K562 (cell line): ENCODE data around the gene ALDH16A1. TPM values are rescaled to one million over a fixed set of nuclear protein-coding genes. Genes with fewer than 3 reads are reported as not detected.

Experiments used
- ATAC-seq: fragments of 200-7000 bp; cut with Tn5 transposase; 3 replicates; pipeline ENCODE4 v1.9.1; 2020; ENCODE audit warnings: moderate library complexity
- BruUV-seq: library from RNA; stranded (reverse); fragments of 400-500 nt; replicated peaks from 2 replicates; lab custom pipeline; 2021; lab: Mats Ljungman, UMichigan
- CTCF ChIA-PET: fragments of 300-600 bp; formaldehyde crosslinking; extraction: SDS; loops from one replicate; lab custom pipeline; 2021; ENCODE audit warnings: low intra/inter-chr PET ratio; lab: Yijun Ruan, JAX
- POLR2A ChIA-PET: fragments of 300-600, 350-650 bp; sonication (Branson Sonifier 250); formaldehyde crosslinking; extraction: SDS; loops from one replicate; lab custom pipeline; 2021; ENCODE audit warnings: antibody characterized with exemption, inconsistent platforms; lab: Yijun Ruan, JAX
- DNase-seq, 4 experiments: peaks; one replicate each; pipeline versions ENCODE4 v3.0.0 to v3.0.0-alpha.2; 2011 to 2018; ENCODE audit warnings: low spot score in 3 of 4, mixed read lengths in 3 of 4; ENCODE audit errors: extremely low read depth in 1 of 4
- FAIRE-seq: peaks from 2 replicates; lab custom pipeline; 2011; peaks lifted over from hg19 to GRCh38; lab: Jason Lieb, UNC
- H2AFZ ChIP-seq: 2 replicates; pipeline ENCODE4 v1.6.0; 2011; ENCODE audit warnings: low read depth, low read length, control low read depth, inconsistent platforms
- H3K27ac ChIP-seq: fragments of 200-600 bp; 3 replicates; pipeline ENCODE4 v1.8.0; 2011; ENCODE audit warnings: low read depth, mild to moderate bottlenecking, control low read depth, inconsistent platforms, low read length, moderate library complexity, mixed read lengths; ENCODE audit errors: extremely low read depth
- H3K27me3 ChIP-seq, 2 experiments: fragments of 300-600 bp in 1 of 2; 2 replicates in 1 of 2; 3 replicates in 1 of 2; pipeline versions ENCODE4 v1.6.0 to v1.8.0; 2011; ENCODE audit warnings: inconsistent platforms in 2 of 2, low read length in 2 of 2, mild to moderate bottlenecking in 1 of 2, mixed read lengths in 1 of 2, moderate library complexity in 1 of 2; ENCODE audit not compliant: control insufficient read depth in 2 of 2, insufficient read depth in 2 of 2
- H3K36me3 ChIP-seq: fragments of 300-600 bp; 3 replicates; pipeline ENCODE4 v1.8.0; 2011; ENCODE audit warnings: mild to moderate bottlenecking, low read length, inconsistent platforms; ENCODE audit not compliant: control insufficient read depth, insufficient read depth
- H3K4me1 ChIP-seq, 2 experiments: fragments of 200-600 bp in 1 of 2; replicated peaks in 1 of 2; 2 replicates in 1 of 2; 3 replicates in 1 of 2; pipeline versions ENCODE4 v1.5.1 to v1.8.0; 2011; ENCODE audit warnings: inconsistent platforms in 2 of 2, low read length in 2 of 2, mild to moderate bottlenecking in 1 of 2, mixed read lengths in 1 of 2, moderate library complexity in 1 of 2; ENCODE audit not compliant: control insufficient read depth in 2 of 2, insufficient read depth in 2 of 2
- H3K4me2 ChIP-seq: 2 replicates; pipeline ENCODE4 v1.6.1; 2011; ENCODE audit warnings: low read length, control low read depth, inconsistent platforms, mixed read lengths; ENCODE audit not compliant: insufficient read depth
- H3K4me3 ChIP-seq: fragments of 200-600 bp; sonication (generic), shearing (Covaris generic); 2 replicates; pipeline ENCODE4 v1.5.1; 2016; ENCODE audit warnings: control low read depth, inconsistent platforms
- H3K79me2 ChIP-seq: fragments of 200-600 bp; 3 replicates; pipeline ENCODE4 v1.8.0; 2011; ENCODE audit warnings: low read length, inconsistent platforms; ENCODE audit not compliant: control insufficient read depth, insufficient read depth
- H3K9ac ChIP-seq, 2 experiments: 2 replicates each; pipeline versions ENCODE4 v1.6.0 to v1.6.1; 2011; ENCODE audit warnings: low read depth in 2 of 2, low read length in 2 of 2, control low read depth in 1 of 2, inconsistent platforms in 1 of 2, mild to moderate bottlenecking in 1 of 2, mixed read lengths in 1 of 2; ENCODE audit not compliant: insufficient read depth in 1 of 2
- H3K9me1 ChIP-seq: one replicate; pipeline ENCODE4 v1.6.0; 2011; ENCODE audit warnings: inconsistent platforms, mild to moderate bottlenecking, low read length, moderate library complexity; ENCODE audit not compliant: control insufficient read depth, insufficient read depth
- H3K9me3 ChIP-seq: replicated peaks from 2 replicates; pipeline ENCODE4 v1.5.1; 2011; ENCODE audit warnings: low read depth, low read length, inconsistent platforms; ENCODE audit not compliant: control insufficient read depth, insufficient read depth
- H4K20me1 ChIP-seq: replicated peaks from 2 replicates; pipeline ENCODE4 v1.6.1; 2011; ENCODE audit warnings: low read length, inconsistent platforms, mixed read lengths; ENCODE audit not compliant: control insufficient read depth, insufficient read depth
- CHD4 ChIP-seq: fragments of 200-600 bp; sonication (generic); IDR thresholded peaks from 3 replicates; pipeline ENCODE4 v1.6.1; 2012; ENCODE audit warnings: low read depth, mild to moderate bottlenecking, mixed read lengths, low read length, inconsistent platforms; ENCODE audit not compliant: insufficient read depth, insufficient replicate concordance, poor library complexity, severe bottlenecking
- CREBBP ChIP-seq: IDR thresholded peaks from one replicate; pipeline ENCODE4 v1.6.1; 2012; ENCODE audit warnings: low read depth, mild to moderate bottlenecking, control low read depth, inconsistent platforms, low read length
- EP400 ChIP-seq: fragments of 450-650 bp; IDR thresholded peaks from 2 replicates; pipeline ENCODE4 v1.6.1; 2017; ENCODE audit warnings: antibody characterized with exemption, mild to moderate bottlenecking, moderate library complexity
- ETV1 ChIP-seq: fragments of 450-650 bp; conservative IDR thresholded peaks from 2 replicates; pipeline ENCODE4 v1.6.1; 2016; ENCODE audit warnings: missing genetic modification characterization, control low read depth, low read depth, missing compliant biosample characterization
- EWSR1 ChIP-seq: fragments of 450-650 bp; IDR thresholded peaks from 2 replicates; pipeline ENCODE4 v1.6.1; 2018; ENCODE audit warnings: borderline replicate concordance, mild to moderate bottlenecking, low read depth, moderate library complexity; ENCODE audit not compliant: partially characterized antibody
- HLTF ChIP-seq: fragments of 450-650 bp; IDR thresholded peaks from 2 replicates; pipeline ENCODE4 v1.6.1; 2016
- HMGXB4 ChIP-seq: sonication (generic); formaldehyde crosslinking; IDR thresholded peaks from 2 replicates; pipeline ENCODE4 v1.8.1; 2023; ENCODE audit warnings: mild to moderate bottlenecking, missing genetic modification reagents
- NFYB ChIP-seq: IDR thresholded peaks from 2 replicates; pipeline ENCODE4 v1.6.1; 2011; ENCODE audit warnings: mild to moderate bottlenecking, moderate library complexity; ENCODE audit not compliant: insufficient read length; ENCODE audit errors: extremely low read depth
- NR2F6 ChIP-seq: fragments of 450-650 bp; formaldehyde crosslinking; IDR thresholded peaks from 2 replicates; pipeline ENCODE4 v1.4.0; 2020; ENCODE audit warnings: mild to moderate bottlenecking
- NRF1 ChIP-seq, 2 experiments: fragments of 450-650 bp; IDR thresholded peaks in 1 of 2; conservative IDR thresholded peaks in 1 of 2; 2 replicates each; pipeline ENCODE4 v1.6.1; 2014; ENCODE audit warnings: mild to moderate bottlenecking in 2 of 2
- RBFOX2 ChIP-seq: fragments of 200-400 bp; formaldehyde crosslinking; IDR thresholded peaks from 2 replicates; pipeline ENCODE4 v1.6.1; 2017; ENCODE audit warnings: low read depth, mild to moderate bottlenecking, low read length, moderate library complexity
- RBM39 ChIP-seq: fragments of 200-400 bp; formaldehyde crosslinking; optimal IDR thresholded peaks from 2 replicates; pipeline ENCODE3; 2018; ENCODE audit warnings: low read depth, low read length
- SMAD1 ChIP-seq: fragments of 150-350 bp; IDR thresholded peaks from 2 replicates; pipeline ENCODE4 v1.6.1; 2014; ENCODE audit warnings: low read length, low read depth; ENCODE audit not compliant: partially characterized antibody
- SP1 ChIP-seq: sonication (generic); formaldehyde crosslinking; IDR thresholded peaks from 2 replicates; pipeline ENCODE4 v1.8.1; 2022; ENCODE audit warnings: mild to moderate bottlenecking, missing genetic modification reagents
- STAT5B ChIP-seq: fragments of 250-450 bp; sonication (Bioruptor Pico); IDR thresholded peaks from 2 replicates; pipeline ENCODE4 v1.8.0; 2021; ENCODE audit warnings: mild to moderate bottlenecking, inconsistent platforms
- ZBED1 ChIP-seq: IDR thresholded peaks from 2 replicates; pipeline ENCODE4 v1.6.1; 2014
- ZBTB7A ChIP-seq: IDR thresholded peaks from 2 replicates; pipeline ENCODE4 v1.6.1; 2011; ENCODE audit warnings: low read depth, mild to moderate bottlenecking, low read length, moderate library complexity, borderline replicate concordance; ENCODE audit not compliant: control insufficient read depth
- ZNF263 ChIP-seq: sonication (generic); formaldehyde crosslinking; IDR thresholded peaks from 2 replicates; pipeline ENCODE4 v1.8.0; 2022; ENCODE audit warnings: mild to moderate bottlenecking, missing genetic modification reagents, borderline replicate concordance
- ZNF507 ChIP-seq: conservative IDR thresholded peaks from 2 replicates; pipeline ENCODE4 v1.6.1; 2017; ENCODE audit warnings: missing genetic modification characterization, missing compliant biosample characterization
- ZNF830 ChIP-seq: fragments of 250-450 bp; sonication (Bioruptor Pico); IDR thresholded peaks from 2 replicates; pipeline ENCODE4 v1.5.0; 2021; ENCODE audit warnings: mild to moderate bottlenecking
- WGBS: fragments of 100-300 bp; shearing (Covaris generic); methylation state at CpG from one replicate; pipeline ENCODE4 v1.1.6; 2016; ENCODE audit warnings: low coverage, mixed read lengths; ENCODE audit not compliant: insufficient coverage; ENCODE audit errors: missing lambda C conversion rate; 5-methylcytosine and 5-hydroxymethylcytosine counted together
- in situ Hi-C: fragments of 300-500 bp; cut with MboI; formaldehyde crosslinking; loops from 4 replicates; pipeline ENCODE4 v1.15.0; 2018; ENCODE audit warnings: inconsistent platforms, mixed read lengths
- intact Hi-C: fragments of 100-400 bp; cut with micrococcal nuclease; formaldehyde crosslinking; loops from 2 replicates; pipeline ENCODE4 v1.14.2; 2022
- polyA plus RNA-seq, 8 experiments: library from polyadenylated mRNA; depleted of rRNA in 4 of 8; stranded (reverse) in 5 of 8; unstranded in 3 of 8; fragments of >200 nt; fragmentation: Nextera tagmentation in 2 of 8; fragmentation: Illumina TruSeq in 1 of 8; extraction: Ambion mirVana in 2 of 8; extraction: Trizol in 1 of 8; gene quantifications; 2 replicates each; pipeline versions ENCODE4 v1.2.1 to v1.2.3, GENCODE V29; 2011 to 2014; ENCODE audit warnings: inconsistent platforms in 1 of 8, missing spikeins in 1 of 8
- total RNA-seq, 7 experiments: library from RNA; depleted of rRNA in 6 of 7; stranded (reverse); fragments of >200 nt in 6 of 7; fragmentation: Illumina TruSeq in 2 of 7; extraction: Trizol in 2 of 7; gene quantifications; 2 replicates each; pipeline versions ENCODE4 v1.2.1 to v1.2.3, GENCODE V29; 2011 to 2021; ENCODE audit warnings: low replicate concordance in 1 of 7
- TF ChIP-seq, protein P1 (sequence below): sonication (generic); formaldehyde crosslinking; IDR thresholded peaks from 2 replicates; pipeline ENCODE4 v1.9.0; 2022; ENCODE audit warnings: mild to moderate bottlenecking, missing genetic modification reagents

The ALDH16A1 gene
- total and polyA plus RNA-seq, 9 of the 15 experiments (the other 6 are each of a cell fraction or from before 2014, with no cell fraction given), result 2.2 to 52.2 (median 7.6) TPM

GRCh38 chr19:49427855-49428546 is 25.0 kb upstream of the ALDH16A1 start:
- FAIRE-seq (peak; percentile 67), DNase-seq (peak; percentile 69 to 73 (median 70)), ATAC-seq (peak; percentile 79)
- H3K4me1 ChIP-seq, result peaks cover 44 to 83% of the 10 kb centered on the region in 2 experiments
- in situ Hi-C loops, result no loop called here
- peaks cover 9% of the 10 kb centered on the region for H3K79me2 ChIP-seq
- POLR2A ChIA-PET, result interaction anchor here (1.4 to 1.7 kb wide), 2 partner anchors 11 to 12 kb away, joined by 3 to 4 read pairs; no protein-coding TSS in a partner anchor
- no peaks in the 10 kb centered on the region for H4K20me1 ChIP-seq
- WGBS, result 4% methylated on average over 45 of the region's 45 CpGs
- H3K4me2 ChIP-seq, result peak overlapping the region; percentile 80
- CTCF ChIA-PET, result no interaction called here
- no peaks in the 10 kb centered on the region for H3K9me1 ChIP-seq
- H3K4me3 ChIP-seq, result peak overlapping the region; percentile 12; the same call in 1 of the 2 replicates
- peak overlapping the region; percentile 58 to 87 for H3K9ac ChIP-seq
- BruUV-seq, result no TSS peak
- H2AFZ ChIP-seq, result peak overlapping the region; percentile 93
- H3K27ac ChIP-seq, result peak overlapping the region; percentile 56; the same call in 2 of the 3 replicates
- intact Hi-C loops, result no loop called here
- no peaks in the 10 kb centered on the region for H3K27me3 ChIP-seq
- H3K9me3 ChIP-seq, result no peaks in the 10 kb centered on the region
- H3K36me3 ChIP-seq, result no peaks in the 10 kb centered on the region; the same call in 2 of the 3 replicates
- TF ChIP-seq RBM39 (no peak), CHD4 (no peak), NFYB (no peak), EP400 (peak; percentile 51; the same call in 1 of the 2 replicates), HLTF (no peak), NR2F6 (no peak), SP1 (CRISPR knock-in tag) (peak; percentile 40; the same call in 1 of the 2 replicates), CREBBP (no peak), ZBED1 (no peak), ZBTB7A (peak; percentile 77; the same call in 1 of the 2 replicates), ZNF507 (no peak), SMAD1 (no peak), HMGXB4 (0 out of 2 replicates have a peak, but pooled peaks have one; percentile 58), RBFOX2 (peak; percentile 54), ZNF830 (CRISPR knock-in tag) (no peak), EWSR1 (no peak), NRF1 (conservative IDR thresholded peaks at IDR 0.05 in 1 of 2, IDR thresholded peaks at IDR 0.05 in 1 of 2) (0 out of 4 replicates have a peak, but pooled peaks of 1 of the 2 experiments have one; percentile 14), ZNF263 (no peak), STAT5B (CRISPR knock-in tag) (no peak), ETV1 (tag) (peak; percentile 68)
- TF ChIP-seq, protein P1, sequence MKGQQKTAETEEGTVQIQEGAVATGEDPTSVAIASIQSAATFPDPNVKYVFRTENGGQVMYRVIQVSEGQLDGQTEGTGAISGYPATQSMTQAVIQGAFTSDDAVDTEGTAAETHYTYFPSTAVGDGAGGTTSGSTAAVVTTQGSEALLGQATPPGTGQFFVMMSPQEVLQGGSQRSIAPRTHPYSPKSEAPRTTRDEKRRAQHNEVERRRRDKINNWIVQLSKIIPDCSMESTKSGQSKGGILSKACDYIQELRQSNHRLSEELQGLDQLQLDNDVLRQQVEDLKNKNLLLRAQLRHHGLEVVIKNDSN, result peak; percentile 78
